Effector memory CD4-positive, alpha-beta T cell (primary cell): ENCODE results near the gene SYCE3.
"Not testable (repeated sequence)": the region's sequence is repeated elsewhere in the genome, so short reads cannot be mapped to it uniquely, and the experiment has no call there.

ENCODE experiments used
- DNase-seq, 3 donors: peaks; one replicate each; pipeline ENCODE4 v3.0.0-alpha.2; 2020
- H3K27ac ChIP-seq: 2 replicates; pipeline ENCODE4 v1.7.0; 2013; ENCODE audit warnings: mild to moderate bottlenecking, low read length, moderate library complexity; ENCODE audit not compliant: insufficient read depth, poor library complexity, severe bottlenecking
- H3K27me3 ChIP-seq: replicated peaks from 2 replicates; pipeline ENCODE4 v1.7.0; 2013; ENCODE audit warnings: mild to moderate bottlenecking, low read length; ENCODE audit not compliant: insufficient read depth, control insufficient read depth, poor library complexity, severe bottlenecking
- H3K36me3 ChIP-seq: 2 replicates; pipeline ENCODE4 v1.7.0; 2013; ENCODE audit warnings: mild to moderate bottlenecking, low read length, moderate library complexity; ENCODE audit not compliant: control insufficient read depth, insufficient read depth
- H3K4me1 ChIP-seq: 2 replicates; pipeline ENCODE4 v1.7.0; 2013; ENCODE audit warnings: low read length, mild to moderate bottlenecking; ENCODE audit not compliant: control insufficient read depth, insufficient read depth, poor library complexity, severe bottlenecking
- H3K4me3 ChIP-seq: 2 replicates; pipeline ENCODE4 v1.7.0; 2013; ENCODE audit warnings: low read length, low read depth, mild to moderate bottlenecking; ENCODE audit not compliant: insufficient read depth, poor library complexity, severe bottlenecking
- H3K9me3 ChIP-seq: 2 replicates; pipeline ENCODE4 v1.7.0; 2013; ENCODE audit warnings: mild to moderate bottlenecking, low read length, moderate library complexity; ENCODE audit not compliant: control insufficient read depth

Gene SYCE3

DNA sequence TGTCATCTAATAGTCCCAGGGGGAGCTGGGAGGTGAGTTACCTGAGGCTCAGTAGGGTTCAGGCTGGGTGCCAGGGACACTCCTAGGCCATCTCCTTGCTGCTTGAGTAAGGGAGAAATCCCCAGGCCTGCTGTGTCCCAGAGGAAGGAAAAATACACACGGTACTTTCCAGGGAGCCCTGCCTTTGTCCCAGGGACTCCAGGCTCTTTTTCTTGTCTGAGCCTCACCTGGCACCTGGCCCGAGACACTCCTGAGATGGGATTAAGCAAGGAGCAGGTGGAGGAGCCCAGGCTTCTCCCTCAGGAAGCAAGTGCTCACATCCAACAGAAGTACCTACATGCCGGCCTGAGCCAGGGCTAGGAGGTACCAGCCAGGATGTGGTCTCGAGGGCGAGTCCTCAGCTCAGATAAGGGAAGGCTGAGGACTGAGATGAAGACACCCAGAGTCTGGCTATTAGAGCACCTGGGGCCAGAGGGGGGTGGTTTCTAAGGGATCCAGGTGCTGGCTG lies 17.9 kb downstream of the SYCE3 start:
- DNase-seq = no peak
- H3K27ac ChIP-seq = peak overlapping the region; percentile 56
- peak overlapping the region; percentile 33 for H3K4me3 ChIP-seq
- H3K36me3 ChIP-seq = no peaks in the 10 kb centered on the region
- no peaks in the 10 kb centered on the region for H3K27me3 ChIP-seq
- peaks cover 42% of the 10 kb centered on the region for H3K4me1 ChIP-seq
- H3K9me3 ChIP-seq = no peaks in the 10 kb centered on the region

- Histone ChIP-seq H3K36me3 (no peaks in the 10 kb centered on the region), H3K4me1 (peaks cover 39% of the 10 kb centered on the region), H3K27ac (peak overlapping the region; percentile 56), H3K4me3 (peak overlapping the region; percentile 33), H3K9me3 (no peaks in the 10 kb centered on the region), H3K27me3 (no peaks in the 10 kb centered on the region)
- DNase-seq = peak; percentile 71 to 75 (median 73)
Measured at GRCh38 chr22:50544078-50544745, 18.5 kb downstream of the SYCE3 start.

GRCh38 chr22:50542416-50542927 lies 20.2 kb downstream of the SYCE3 start:
- Histone ChIP-seq H3K36me3 (no peaks in the 10 kb centered on the region), H3K4me1 (peaks cover 38% of the 10 kb centered on the region), H3K27ac (no peak overlapping the region), H3K27me3 (no peaks in the 10 kb centered on the region), H3K9me3 (no peaks in the 10 kb centered on the region), H3K4me3 (no peak overlapping the region)
- DNase-seq = no peak

DNA sequence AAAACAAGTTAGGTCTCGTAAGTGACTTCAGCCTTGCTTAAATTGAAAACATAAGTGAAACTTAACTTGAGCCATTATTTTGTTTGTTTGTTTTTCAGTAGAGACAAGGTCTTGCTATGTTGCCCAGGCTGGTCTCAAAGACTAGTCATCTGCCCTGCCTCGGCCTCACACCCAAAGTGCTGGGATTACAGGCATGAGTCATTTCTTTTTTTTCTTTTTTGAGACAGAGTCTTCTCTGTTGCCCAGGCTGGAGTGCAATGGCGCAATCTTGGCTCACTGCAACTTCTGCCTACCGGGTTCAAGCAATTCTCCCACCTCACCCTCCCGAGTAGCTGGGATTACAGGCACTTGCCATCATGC lies 21.1 kb downstream of the SYCE3 start:
- H3K36me3 ChIP-seq, H3K27me3 ChIP-seq, H3K9me3 ChIP-seq, H3K27ac ChIP-seq, DNase-seq, H3K4me3 ChIP-seq: not testable (repeated sequence)
- H3K4me1 ChIP-seq = peaks cover 37% of the 10 kb centered on the region

DNA sequence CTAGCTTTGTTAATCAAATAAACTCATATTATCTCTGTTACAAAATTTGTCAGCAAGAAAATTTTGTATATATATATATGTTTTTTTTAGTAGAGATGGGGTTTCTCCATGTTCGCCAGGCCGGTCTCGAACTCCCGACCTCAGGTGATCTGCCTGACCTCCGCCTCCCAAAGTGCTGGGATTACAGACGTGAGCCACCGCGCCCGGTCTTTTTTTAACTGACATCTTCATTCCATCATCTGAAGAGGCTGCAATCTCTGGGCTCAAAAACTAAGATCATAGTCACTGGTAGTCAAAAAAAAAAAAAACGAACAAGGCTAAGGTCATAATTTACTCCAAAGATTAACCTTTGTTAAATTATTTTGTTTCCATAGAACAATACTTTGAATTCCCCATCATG lies 22.3 kb downstream of the SYCE3 start:
- peaks cover 30% of the 10 kb centered on the region for H3K4me1 ChIP-seq
- DNase-seq = no peak
- H3K36me3 ChIP-seq = no peaks in the 10 kb centered on the region
- no peaks in the 10 kb centered on the region for H3K27me3 ChIP-seq
- H3K9me3 ChIP-seq = no peaks in the 10 kb centered on the region
- peak overlapping the region; percentile 98 for H3K27ac ChIP-seq
- H3K4me3 ChIP-seq = no peak overlapping the region

DNA sequence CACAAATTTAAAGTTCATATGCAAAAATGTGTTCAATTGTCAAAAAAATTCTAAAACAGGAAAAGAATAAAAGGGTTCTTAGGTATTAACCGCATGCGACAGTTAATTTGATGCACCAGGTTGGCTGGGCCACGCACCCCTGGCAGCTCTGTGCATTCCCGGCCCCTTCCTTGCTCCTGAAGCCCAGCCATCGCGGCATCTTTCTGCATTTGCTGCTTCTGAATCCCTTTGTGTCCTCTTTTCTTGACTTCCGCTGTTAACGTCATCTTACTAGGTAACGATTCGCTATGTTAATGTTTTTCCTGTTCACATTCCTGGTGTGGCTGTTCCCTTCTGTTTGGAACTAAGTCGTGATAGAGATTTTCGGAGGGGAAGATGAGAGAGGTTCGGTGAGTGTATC lies 25.0 kb downstream of the SYCE3 start:
- DNase-seq = no peak
- Histone ChIP-seq H3K27ac (peak overlapping the region; percentile 98), H3K27me3 (no peaks in the 10 kb centered on the region), H3K36me3 (no peaks in the 10 kb centered on the region), H3K4me3 (no peak overlapping the region), H3K9me3 (no peaks in the 10 kb centered on the region), H3K4me1 (peaks cover 23% of the 10 kb centered on the region)

DNA sequence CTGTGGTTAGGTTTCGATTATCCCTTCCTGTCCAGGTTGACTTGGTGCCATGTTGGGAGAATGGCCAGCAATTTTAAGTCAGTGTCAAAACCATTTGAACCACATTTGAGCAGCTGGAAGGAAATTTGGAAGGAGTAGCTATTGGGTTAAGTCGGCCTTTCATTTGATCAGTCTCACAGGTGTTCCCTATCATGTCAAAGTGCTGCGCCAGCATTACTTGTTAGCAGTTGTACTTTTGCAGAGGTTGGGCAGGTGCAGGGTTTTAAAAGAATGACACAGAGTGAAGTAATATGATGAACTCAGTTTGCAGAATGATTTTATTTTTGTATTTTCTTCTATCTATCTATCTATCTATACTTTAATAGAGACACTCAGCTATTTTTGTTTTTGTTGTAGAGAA lies 26.5 kb downstream of the SYCE3 start:
- no peak for DNase-seq
- Histone ChIP-seq H3K27me3 (no peaks in the 10 kb centered on the region), H3K9me3 (no peaks in the 10 kb centered on the region), H3K27ac (no peak overlapping the region), H3K36me3 (no peaks in the 10 kb centered on the region), H3K4me3 (no peak overlapping the region), H3K4me1 (peaks cover 28% of the 10 kb centered on the region)

DNA sequence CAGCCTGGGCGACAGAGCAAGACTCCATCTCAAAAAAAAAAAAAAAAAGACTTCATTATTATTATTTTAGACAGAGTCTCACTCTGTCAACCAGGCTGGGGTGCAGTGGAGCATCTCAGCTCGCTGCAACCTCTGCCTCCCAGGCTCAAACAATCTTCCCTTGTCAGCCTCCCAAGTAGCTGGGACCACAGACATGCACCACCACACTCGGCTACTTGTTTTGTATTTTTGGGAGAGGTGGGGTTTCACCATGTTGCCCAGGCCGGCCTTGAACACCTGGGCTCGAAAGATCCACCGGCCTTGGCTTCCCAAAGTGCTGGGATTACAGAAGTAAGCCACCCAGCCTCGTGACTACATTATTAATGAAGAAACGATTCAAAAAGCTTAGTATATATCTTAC lies 27.6 kb downstream of the SYCE3 start:
- no peak overlapping the region for H3K4me3 ChIP-seq
- peaks cover 36% of the 10 kb centered on the region for H3K4me1 ChIP-seq
- H3K9me3 ChIP-seq = no peaks in the 10 kb centered on the region
- no peak overlapping the region for H3K27ac ChIP-seq
- DNase-seq = no peak
- H3K27me3 ChIP-seq = no peaks in the 10 kb centered on the region
- no peaks in the 10 kb centered on the region for H3K36me3 ChIP-seq

DNA sequence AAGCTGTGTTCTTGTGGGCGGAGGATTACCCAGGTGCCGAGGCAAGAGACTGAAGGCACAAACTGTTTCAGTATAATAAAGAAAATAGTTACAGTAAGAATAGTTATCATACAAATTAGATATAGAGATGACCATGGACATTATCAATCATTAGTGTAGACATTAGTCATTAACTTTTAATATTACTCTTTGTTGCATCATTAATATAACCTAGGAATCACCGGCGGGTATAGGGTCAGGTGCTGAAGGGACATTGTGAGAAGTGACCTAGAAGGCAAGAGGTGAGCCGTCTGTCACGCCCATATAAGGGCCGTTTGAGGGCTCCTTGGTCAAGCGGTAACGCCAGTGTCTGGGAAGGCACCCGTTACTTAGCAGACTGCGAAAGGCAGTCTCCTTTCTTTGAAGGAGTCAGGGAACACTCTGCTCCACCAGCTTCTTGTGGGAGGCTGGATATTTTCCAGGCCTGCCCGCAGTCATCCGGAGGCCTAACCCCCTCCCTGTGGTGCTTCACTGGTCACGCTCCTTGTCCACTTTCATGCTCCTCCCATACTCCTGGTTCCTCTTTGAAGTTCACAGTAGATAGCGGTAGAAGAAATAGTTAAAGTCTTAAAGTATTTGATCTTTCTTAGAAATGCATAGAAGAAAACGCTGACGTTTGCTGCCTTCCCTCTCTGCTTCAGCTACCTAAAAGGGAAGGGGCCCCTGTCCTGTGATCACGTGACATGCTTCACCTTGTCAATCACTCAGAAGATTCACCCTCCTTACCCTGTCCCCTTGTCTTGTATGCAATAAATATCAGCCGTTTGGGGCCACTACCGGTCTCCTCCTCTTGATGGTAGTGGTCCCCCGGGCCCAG lies 28.6 kb downstream of the SYCE3 start:
- not testable (repeated sequence) for H3K36me3 ChIP-seq, H3K27me3 ChIP-seq, DNase-seq, H3K9me3 ChIP-seq, H3K27ac ChIP-seq, H3K4me3 ChIP-seq
- peaks cover 31% of the 10 kb centered on the region for H3K4me1 ChIP-seq
